GM10248 (cell line): Measurements from ENCODE around the gene LONP1.
A peak's percentile ranks its signal among the peaks of the same experiment; 100 is the strongest.

Experiments used
- CTCF ChIA-PET: fragments of 300-600 bp; sonication (Branson Sonifier 250); formaldehyde crosslinking; extraction: SDS; loops from one replicate; lab custom pipeline; 2021; ENCODE audit warnings: antibody characterized with exemption; lab: Yijun Ruan, JAX
- POLR2A ChIA-PET: fragments of 350-650 bp; sonication (Branson Sonifier 250); formaldehyde crosslinking; extraction: SDS; loops from one replicate; lab custom pipeline; 2020; ENCODE audit warnings: antibody characterized with exemption; lab: Yijun Ruan, JAX
- DNase-seq: peaks from one replicate; pipeline ENCODE4 v3.0.0; 2012; ENCODE audit errors: extremely low spot score
- TF ChIP-seq, protein P1 (sequence below): IDR thresholded peaks from 2 replicates; pipeline ENCODE4 v1.5.1; 2012; ENCODE audit warnings: mild to moderate bottlenecking, low read depth; ENCODE audit errors: extremely low read depth, missing control alignments, control extremely low read depth

The LONP1 gene, protein sequence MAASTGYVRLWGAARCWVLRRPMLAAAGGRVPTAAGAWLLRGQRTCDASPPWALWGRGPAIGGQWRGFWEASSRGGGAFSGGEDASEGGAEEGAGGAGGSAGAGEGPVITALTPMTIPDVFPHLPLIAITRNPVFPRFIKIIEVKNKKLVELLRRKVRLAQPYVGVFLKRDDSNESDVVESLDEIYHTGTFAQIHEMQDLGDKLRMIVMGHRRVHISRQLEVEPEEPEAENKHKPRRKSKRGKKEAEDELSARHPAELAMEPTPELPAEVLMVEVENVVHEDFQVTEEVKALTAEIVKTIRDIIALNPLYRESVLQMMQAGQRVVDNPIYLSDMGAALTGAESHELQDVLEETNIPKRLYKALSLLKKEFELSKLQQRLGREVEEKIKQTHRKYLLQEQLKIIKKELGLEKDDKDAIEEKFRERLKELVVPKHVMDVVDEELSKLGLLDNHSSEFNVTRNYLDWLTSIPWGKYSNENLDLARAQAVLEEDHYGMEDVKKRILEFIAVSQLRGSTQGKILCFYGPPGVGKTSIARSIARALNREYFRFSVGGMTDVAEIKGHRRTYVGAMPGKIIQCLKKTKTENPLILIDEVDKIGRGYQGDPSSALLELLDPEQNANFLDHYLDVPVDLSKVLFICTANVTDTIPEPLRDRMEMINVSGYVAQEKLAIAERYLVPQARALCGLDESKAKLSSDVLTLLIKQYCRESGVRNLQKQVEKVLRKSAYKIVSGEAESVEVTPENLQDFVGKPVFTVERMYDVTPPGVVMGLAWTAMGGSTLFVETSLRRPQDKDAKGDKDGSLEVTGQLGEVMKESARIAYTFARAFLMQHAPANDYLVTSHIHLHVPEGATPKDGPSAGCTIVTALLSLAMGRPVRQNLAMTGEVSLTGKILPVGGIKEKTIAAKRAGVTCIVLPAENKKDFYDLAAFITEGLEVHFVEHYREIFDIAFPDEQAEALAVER

DNA sequence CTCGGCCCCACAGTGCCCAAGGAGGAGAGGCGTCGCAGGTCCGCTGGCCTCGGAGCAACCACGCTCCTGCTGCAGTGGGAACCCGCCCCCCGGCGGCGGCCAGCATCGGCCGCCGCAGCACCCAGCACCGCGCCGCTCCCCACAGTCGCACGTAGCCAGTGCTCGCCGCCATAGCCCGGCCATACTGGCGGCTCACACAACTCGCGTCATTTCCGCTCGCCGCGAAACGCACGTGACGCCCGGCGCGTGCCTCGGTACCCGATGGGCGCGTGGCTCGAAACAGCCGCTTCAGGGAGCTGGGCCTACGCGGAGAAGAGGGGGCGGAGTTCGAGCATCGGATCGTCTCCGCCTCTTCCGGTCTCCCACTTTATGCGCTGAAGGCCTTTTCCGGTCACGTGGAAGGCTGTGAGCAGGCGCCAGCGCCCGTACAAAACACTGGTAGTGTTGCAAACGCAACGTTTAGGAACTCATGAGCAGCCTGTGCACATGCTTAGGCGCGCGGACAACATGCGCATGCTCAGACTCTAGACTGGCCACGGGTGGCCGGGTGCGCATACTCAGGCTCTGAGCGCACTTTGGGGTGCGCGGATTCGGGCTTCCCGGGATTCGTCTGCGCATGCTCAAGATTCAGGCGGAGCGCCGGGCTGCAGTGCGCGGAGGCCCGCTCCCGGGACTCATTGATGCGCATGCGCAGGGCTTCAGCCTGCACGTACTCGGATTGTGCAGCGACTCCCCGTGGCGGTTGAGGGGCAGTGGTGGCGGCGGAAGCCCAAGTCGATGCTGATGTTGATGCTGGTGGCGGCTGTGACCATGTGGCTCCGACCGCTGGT lies at the start of gene LONP1, which contains the start of gene CATSPERD:
Gene LONP1 (minus strand): TSS at position 186 of the 830 bp plus-strand sequence. CDS start 14 bp downstream, at position 172.
Gene CATSPERD (plus strand): TSS at position 677 of the 830 bp plus-strand sequence. CDS start 101 bp downstream, at position 778.
- POLR2A ChIA-PET, result interaction anchor here (0.6 to 1.7 kb wide), 10 partner anchors 12 to 1803 kb away, joined by 3 to 9 read pairs (median 4); partner anchors contain the start of genes NDUFA11 and VMAC
- DNase-seq, result peak; percentile 100
- TF ChIP-seq, protein P1, sequence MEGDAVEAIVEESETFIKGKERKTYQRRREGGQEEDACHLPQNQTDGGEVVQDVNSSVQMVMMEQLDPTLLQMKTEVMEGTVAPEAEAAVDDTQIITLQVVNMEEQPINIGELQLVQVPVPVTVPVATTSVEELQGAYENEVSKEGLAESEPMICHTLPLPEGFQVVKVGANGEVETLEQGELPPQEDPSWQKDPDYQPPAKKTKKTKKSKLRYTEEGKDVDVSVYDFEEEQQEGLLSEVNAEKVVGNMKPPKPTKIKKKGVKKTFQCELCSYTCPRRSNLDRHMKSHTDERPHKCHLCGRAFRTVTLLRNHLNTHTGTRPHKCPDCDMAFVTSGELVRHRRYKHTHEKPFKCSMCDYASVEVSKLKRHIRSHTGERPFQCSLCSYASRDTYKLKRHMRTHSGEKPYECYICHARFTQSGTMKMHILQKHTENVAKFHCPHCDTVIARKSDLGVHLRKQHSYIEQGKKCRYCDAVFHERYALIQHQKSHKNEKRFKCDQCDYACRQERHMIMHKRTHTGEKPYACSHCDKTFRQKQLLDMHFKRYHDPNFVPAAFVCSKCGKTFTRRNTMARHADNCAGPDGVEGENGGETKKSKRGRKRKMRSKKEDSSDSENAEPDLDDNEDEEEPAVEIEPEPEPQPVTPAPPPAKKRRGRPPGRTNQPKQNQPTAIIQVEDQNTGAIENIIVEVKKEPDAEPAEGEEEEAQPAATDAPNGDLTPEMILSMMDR, result peak; percentile 93
- CTCF ChIA-PET, result interaction anchor here (0.7 to 6.5 kb wide), 10 partner anchors 8 to 302 kb away, joined by 3 to 79 read pairs (median 4); partner anchors contain the start of genes PRR22 and RPL36

DNA sequence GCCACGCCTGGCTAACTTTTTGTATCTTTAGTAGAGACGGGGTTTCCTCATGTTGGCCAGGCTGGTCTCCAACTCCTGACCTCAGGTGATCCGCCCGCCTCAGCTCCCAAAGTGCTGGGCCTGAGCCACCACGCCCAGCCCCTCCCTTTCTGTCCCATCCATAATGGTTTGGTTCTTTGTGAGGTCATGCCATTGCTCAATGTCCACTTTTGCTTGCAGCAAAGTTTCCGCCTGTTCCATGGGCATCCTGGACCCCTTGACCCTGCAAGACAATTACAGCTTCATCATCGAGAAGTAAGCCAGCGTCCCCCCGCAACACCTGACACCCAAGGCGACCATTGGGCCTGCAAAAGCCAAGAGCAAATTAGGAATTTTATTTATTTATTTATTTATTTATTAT lies 48.0 kb upstream of the LONP1 start:
- ChIA-PET POLR2A (no interaction called here), CTCF (no interaction called here)
- no peak for DNase-seq
- TF ChIP-seq, protein P1, result no peak

DNA sequence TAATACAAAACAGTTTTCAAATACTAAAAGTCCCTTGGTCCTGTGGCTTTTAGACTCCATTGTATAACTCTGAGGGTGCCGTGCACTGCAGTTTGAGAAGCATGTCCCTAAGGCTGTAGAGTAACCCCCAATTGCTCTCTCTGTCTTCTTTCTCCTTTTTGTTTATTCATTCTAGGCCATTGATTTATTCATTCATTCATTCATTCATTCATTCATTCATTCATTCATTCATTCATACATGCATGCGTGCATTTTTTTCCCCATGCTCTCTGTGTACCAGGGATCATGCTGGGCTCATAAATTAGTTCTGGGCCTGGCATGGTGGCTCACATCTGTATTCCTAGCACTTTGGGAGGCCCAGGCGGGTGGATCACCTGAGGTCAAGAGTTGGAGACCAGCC lies 45.3 kb upstream of the LONP1 start:
- POLR2A ChIA-PET, result no interaction called here
- CTCF ChIA-PET, result no interaction called here
- TF ChIP-seq, protein P1, result no peak
- no peak for DNase-seq

DNA sequence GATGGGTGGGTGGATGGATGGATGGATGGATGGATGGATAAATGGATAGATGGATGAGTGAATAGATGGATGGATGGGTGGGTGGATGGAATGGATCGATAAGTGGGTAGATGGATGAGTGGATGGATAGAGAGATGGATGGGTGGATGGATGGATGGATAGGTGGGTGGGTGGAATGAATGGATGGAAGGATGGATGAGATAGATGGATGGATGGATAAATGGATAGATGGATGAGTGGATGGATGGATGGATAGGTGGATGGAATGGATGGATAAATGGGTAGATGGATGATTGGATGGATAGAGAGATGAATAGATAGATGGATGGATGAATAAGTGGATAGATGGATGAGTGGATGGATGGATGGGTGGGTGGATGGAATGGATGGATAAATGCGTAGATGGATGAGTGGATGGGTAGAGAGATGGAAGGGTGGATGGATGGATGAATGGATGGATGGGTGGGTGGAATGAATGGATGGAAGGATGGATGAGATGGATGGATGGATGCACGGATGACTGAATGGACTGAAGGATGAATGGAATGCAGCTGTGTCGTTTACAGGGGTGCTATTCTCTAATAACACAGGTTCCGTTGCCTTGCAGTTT lies 42.8 kb upstream of the LONP1 start:
- CTCF ChIA-PET, result no interaction called here

DNA sequence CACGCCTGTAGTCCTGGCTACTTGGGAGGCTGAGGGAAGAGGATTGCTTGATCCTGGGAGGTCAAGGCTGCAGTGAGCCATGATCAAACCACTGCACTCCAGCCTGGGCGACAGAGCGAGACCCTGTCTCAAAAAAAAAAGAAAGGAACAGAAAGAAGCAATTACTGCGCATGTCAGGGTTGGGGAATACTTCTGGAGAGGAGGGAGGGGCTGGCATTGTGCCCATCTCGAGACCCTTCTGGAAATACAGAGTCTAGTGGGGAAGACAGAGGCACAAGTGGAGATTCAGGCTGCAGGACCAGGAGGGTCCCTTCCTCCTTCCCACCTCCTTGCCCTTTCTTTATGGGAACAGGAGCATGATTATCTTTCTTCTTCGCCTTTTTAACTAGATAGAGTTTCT lies 33.8 kb upstream of the LONP1 start:
- ChIA-PET POLR2A (no interaction called here), CTCF (no interaction called here)
- no peak for DNase-seq
- TF ChIP-seq, protein P1, result no peak

More for the DNA sequence above, 42.8 kb upstream of the LONP1 start:
- POLR2A ChIA-PET, result no interaction called here
- TF ChIP-seq, protein P1, result no peak
- no peak for DNase-seq
